ENCODE measurements around the gene CHST3. TPM values are rescaled to one million over a fixed set of nuclear protein-coding genes. Genes with fewer than 3 reads are reported as not detected.

The CHST3 gene
- total and polyA plus RNA-seq, 9 of the 15 experiments (the other 6 are each of a cell fraction or from before 2014, with no cell fraction given), result 0.01 to 1.3 (median 0.15) TPM

- POLR2A ChIA-PET, result interaction anchor here (0.6 to 1.2 kb wide), 5 partner anchors 15 to 85 kb away, joined by 3 to 6 read pairs (median 3); no protein-coding TSS in a partner anchor
- intact Hi-C loops (cut with micrococcal nuclease), result no loop called here
- Histone ChIP-seq H3K27me3 (ENCODE audit: control insufficient read depth in 2 of 2, insufficient read depth in 2 of 2, low read length in 2 of 2) (peaks cover 55 to 73% of the 10 kb centered on the region in 2 experiments), H3K4me2 (ENCODE audit: insufficient read depth, low read length) (no peak overlapping the region), H2AFZ (ENCODE audit: low read depth, low read length) (no peak overlapping the region), H3K9me3 (replicated peaks; ENCODE audit: control insufficient read depth, insufficient read depth, low read depth, low read length) (no peaks in the 10 kb centered on the region), H3K79me2 (ENCODE audit: control insufficient read depth, insufficient read depth, low read length) (no peaks in the 10 kb centered on the region), H3K9me1 (ENCODE audit: control insufficient read depth, insufficient read depth, low read length) (no peaks in the 10 kb centered on the region), H3K27ac (ENCODE audit: extremely low read depth, low read depth, low read length) (no peak overlapping the region), H4K20me1 (replicated peaks; ENCODE audit: control insufficient read depth, insufficient read depth, low read length) (0 out of 2 replicates have a peak, but pooled peaks cover 5% of the 10 kb centered on the region), H3K4me1 (replicated peaks in 1 of 2; ENCODE audit: control insufficient read depth in 2 of 2, insufficient read depth in 2 of 2, low read length in 2 of 2) (no peaks in the 10 kb centered on the region), H3K36me3 (ENCODE audit: control insufficient read depth, insufficient read depth, low read length) (no peaks in the 10 kb centered on the region), H3K9ac (ENCODE audit: insufficient read depth in 1 of 2, low read depth in 2 of 2, low read length in 2 of 2) (no peak overlapping the region), H3K4me3 (no peak overlapping the region)
- no TSS peak for BruUV-seq (replicated peaks)
- CTCF ChIA-PET (ENCODE audit: low intra/inter-chr PET ratio), result no interaction called here
- no peak for TF ChIP-seq ZNF592 (IDR thresholded peaks at IDR 0.05)
- WGBS (ENCODE audit: insufficient coverage, low coverage, missing lambda C conversion rate), result 0% methylated on average over 2 of the region's 2 CpGs
- FAIRE-seq, result no peak
- ATAC-seq, result no peak
- no peak for DNase-seq (ENCODE audit: extremely low read depth in 1 of 4, low spot score in 3 of 4)
- in situ Hi-C loops (cut with MboI), result no loop called here
These were observed 50.0 kb downstream of the CHST3 start for GRCh38 chr10:72014197-72014596.

Data from K562 (cell line).